NT2/D1 (cell line): ENCODE data around the gene LDLRAD4.

Experiments used
- DNase-seq: peaks from one replicate; pipeline ENCODE4 v3.0.0-alpha.2; 2011; ENCODE audit warnings: low read depth, low spot score
- H3K27me3 ChIP-seq: 2 replicates; pipeline ENCODE4 v1.6.0; 2011; ENCODE audit warnings: mild to moderate bottlenecking; ENCODE audit not compliant: insufficient read length, insufficient read depth
- H3K36me3 ChIP-seq: 2 replicates; pipeline ENCODE4 v1.6.1; 2011; ENCODE audit warnings: mild to moderate bottlenecking, low read length, mixed read lengths; ENCODE audit not compliant: insufficient read depth, insufficient read length
- H3K4me1 ChIP-seq: 2 replicates; pipeline ENCODE4 v1.5.1; 2011; ENCODE audit not compliant: insufficient read depth, insufficient read length
- H3K4me3 ChIP-seq: 2 replicates; pipeline ENCODE4 v1.5.1; 2011; ENCODE audit warnings: low read depth; ENCODE audit not compliant: insufficient read length
- H3K9ac ChIP-seq: 2 replicates; pipeline ENCODE4 v1.6.0; 2011; ENCODE audit warnings: low read depth; ENCODE audit not compliant: insufficient read length
- H3K9me3 ChIP-seq: 2 replicates; pipeline ENCODE4 v1.5.1; 2011; ENCODE audit warnings: mild to moderate bottlenecking, low read length; ENCODE audit not compliant: insufficient read depth
- SUZ12 ChIP-seq: IDR thresholded peaks from 2 replicates; pipeline ENCODE4 v1.6.1; 2011; ENCODE audit not compliant: insufficient read length, insufficient read depth; ENCODE audit errors: extremely low read depth
- YY1 ChIP-seq: IDR thresholded peaks from 2 replicates; pipeline ENCODE4 v1.6.1; 2011; ENCODE audit not compliant: insufficient read length, insufficient read depth
- ZNF274 ChIP-seq: IDR thresholded peaks from 2 replicates; pipeline ENCODE4 v1.6.1; 2011; ENCODE audit warnings: mild to moderate bottlenecking, low read depth, low read length

LDLRAD4 gene

GRCh38 chr18:13649397-13650390 is 431.1 kb downstream of the LDLRAD4 start:
- H3K9me3 ChIP-seq, result no peaks in the 10 kb centered on the region
- H3K4me3 ChIP-seq, result no peak overlapping the region
- H3K9ac ChIP-seq, result no peak overlapping the region
- no peaks in the 10 kb centered on the region for H3K36me3 ChIP-seq
- TF ChIP-seq ZNF274 (no peak), YY1 (no peak)
- no peaks in the 10 kb centered on the region for H3K27me3 ChIP-seq
- peaks cover 5% of the 10 kb centered on the region for H3K4me1 ChIP-seq
- no peak for DNase-seq

- Histone ChIP-seq H3K4me1 (peaks cover 5% of the 10 kb centered on the region), H3K36me3 (no peaks in the 10 kb centered on the region), H3K9me3 (no peaks in the 10 kb centered on the region), H3K4me3 (no peak overlapping the region), H3K9ac (no peak overlapping the region), H3K27me3 (no peaks in the 10 kb centered on the region)
- DNase-seq, result no peak
- TF ChIP-seq SUZ12 (no peak), YY1 (no peak), ZNF274 (no peak)
Observed at GRCh38 chr18:13653746-13654433, 435.3 kb downstream of the LDLRAD4 start.

GRCh38 chr18:13657974-13658373 is 439.4 kb downstream of the LDLRAD4 start:
- no peak for DNase-seq
- Histone ChIP-seq H3K4me1 (peaks cover 5% of the 10 kb centered on the region), H3K9me3 (no peaks in the 10 kb centered on the region), H3K27me3 (no peaks in the 10 kb centered on the region), H3K36me3 (no peaks in the 10 kb centered on the region), H3K9ac (no peak overlapping the region), H3K4me3 (no peak overlapping the region)
- TF ChIP-seq SUZ12 (no peak), YY1 (no peak), ZNF274 (no peak)

- no peak overlapping the region for H3K9ac ChIP-seq
- H3K9me3 ChIP-seq, result no peaks in the 10 kb centered on the region
- DNase-seq, result no peak
- no peaks in the 10 kb centered on the region for H3K27me3 ChIP-seq
- H3K4me1 ChIP-seq, result peaks cover 5% of the 10 kb centered on the region
- no peaks in the 10 kb centered on the region for H3K36me3 ChIP-seq
- no peak overlapping the region for H3K4me3 ChIP-seq
- TF ChIP-seq ZNF274 (no peak), YY1 (no peak), SUZ12 (no peak)
Observed at GRCh38 chr18:13658436-13659204, 440.1 kb downstream of the LDLRAD4 start.

GRCh38 chr18:13660510-13660909 is 441.9 kb downstream of the LDLRAD4 start:
- no peak overlapping the region for H3K9ac ChIP-seq
- no peaks in the 10 kb centered on the region for H3K27me3 ChIP-seq
- H3K4me3 ChIP-seq, result no peak overlapping the region
- no peaks in the 10 kb centered on the region for H3K36me3 ChIP-seq
- no peaks in the 10 kb centered on the region for H3K9me3 ChIP-seq
- DNase-seq, result no peak
- TF ChIP-seq YY1 (no peak), SUZ12 (no peak), ZNF274 (no peak)
- H3K4me1 ChIP-seq, result no peaks in the 10 kb centered on the region

- H3K27me3 ChIP-seq, result no peaks in the 10 kb centered on the region
- TF ChIP-seq SUZ12 (no peak), ZNF274 (no peak), YY1 (no peak)
- peaks cover under 1% of the 10 kb centered on the region for H3K36me3 ChIP-seq
- no peaks in the 10 kb centered on the region for H3K4me1 ChIP-seq
- no peak for DNase-seq
- H3K4me3 ChIP-seq, result no peak overlapping the region
- no peak overlapping the region for H3K9ac ChIP-seq
- H3K9me3 ChIP-seq, result no peaks in the 10 kb centered on the region
Observed at GRCh38 chr18:13661051-13661778, 442.7 kb downstream of the LDLRAD4 start.
